ENCODE measurements around the gene ERN2. TPM values are rescaled to one million over a fixed set of nuclear protein-coding genes. Genes with fewer than 3 reads are reported as not detected.

The ERN2 gene
- total and polyA plus RNA-seq, 9 of the 15 experiments (the other 6 are each of a cell fraction or from before 2014, with no cell fraction given), result 0.07 to 1.5 (median 0.51) TPM; not detected in 3

DNA sequence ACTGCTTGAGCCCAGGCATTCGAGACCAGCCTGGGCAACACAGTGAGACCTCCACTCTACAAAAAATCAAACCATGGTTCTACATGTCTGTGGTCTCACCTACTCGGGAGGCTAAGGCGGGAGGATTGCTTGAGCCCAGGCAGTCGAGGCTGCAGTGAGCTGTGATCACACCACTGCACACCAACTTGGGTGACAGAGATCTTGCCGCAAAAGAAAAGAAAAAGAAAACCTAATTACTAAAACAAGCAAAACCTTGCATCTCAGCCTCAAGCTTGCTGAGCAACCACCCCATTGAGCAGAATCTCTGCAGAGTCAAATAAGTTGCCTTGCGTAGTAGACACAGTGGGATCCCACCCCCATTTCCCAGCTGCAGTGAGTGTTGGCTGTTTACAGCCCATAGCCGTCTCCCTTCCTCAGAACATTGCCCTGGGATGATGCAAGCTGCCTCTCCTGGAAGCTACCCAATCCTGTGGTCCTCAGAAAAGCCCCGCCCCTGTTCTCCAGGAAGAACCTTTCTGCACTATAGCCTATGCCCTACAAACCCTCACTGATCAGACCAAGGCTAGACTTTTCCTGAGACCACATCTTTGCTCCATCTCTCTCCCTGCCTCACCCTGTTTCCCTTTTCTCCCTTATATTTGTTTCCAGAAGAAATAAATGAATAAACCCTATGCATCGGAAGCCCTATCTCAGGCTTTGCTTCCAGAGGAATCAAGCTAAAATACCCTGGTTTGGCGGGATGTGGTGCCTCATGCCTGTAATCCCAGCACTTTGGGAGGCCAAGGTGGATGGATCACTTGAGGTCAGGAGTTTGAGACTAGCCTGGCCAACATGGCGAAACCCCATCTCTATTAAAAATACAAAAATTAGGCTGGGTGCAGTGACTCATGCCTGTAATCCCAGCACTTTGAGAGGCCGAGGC lies 16.7 kb upstream of the ERN2 start (continued):
- TF ChIP-seq STAT5B (CRISPR knock-in tag; IDR thresholded peaks at IDR 0.05) (no peak), ZNF449 (CRISPR knock-in tag; IDR thresholded peaks at IDR 0.05) (no peak), POLR2AphosphoS2 (IDR thresholded peaks at IDR 0.05; ENCODE audit: low read length) (no peak), ELF2 (CRISPR knock-in tag; IDR thresholded peaks at IDR 0.05) (no peak), ZNF347 (CRISPR knock-in tag; IDR thresholded peaks at IDR 0.05; ENCODE audit: low read depth) (no peak), ZNF311 (CRISPR knock-in tag; IDR thresholded peaks at IDR 0.05) (no peak), LEF1 (IDR thresholded peaks at IDR 0.05) (no peak), ATF1 (CRISPR knock-in tag; IDR thresholded peaks at IDR 0.05) (no peak), ATF1 (tag; IDR thresholded peaks at IDR 0.05) (peak; percentile 33; the same call in 1 of the 2 replicates), TRIM28 (IDR thresholded peaks at IDR 0.05) (peak; percentile 25; the same call in 1 of the 2 replicates), CXXC5 (CRISPR knock-in tag; IDR thresholded peaks at IDR 0.05) (0 out of 2 replicates have a peak, but pooled peaks have one; percentile 29), ARID1B (IDR thresholded peaks at IDR 0.05) (0 out of 2 replicates have a peak, but pooled peaks have one; percentile 10), SOX6 (IDR thresholded peaks at IDR 0.05) (0 out of 2 replicates have a peak, but pooled peaks have one; percentile 7), CTBP1 (IDR thresholded peaks at IDR 0.05; ENCODE audit: borderline replicate concordance) (0 out of 2 replicates have a peak, but pooled peaks have one; percentile 74), ZC3H8 (IDR thresholded peaks at IDR 0.05) (no peak), TCFL5 (CRISPR knock-in tag; conservative IDR thresholded peaks at IDR 0.05) (no peak), SMARCE1 (IDR thresholded peaks at IDR 0.05) (peak; percentile 25; the same call in 1 of the 2 replicates), ZEB2 (IDR thresholded peaks at IDR 0.05) (no peak), MAZ (CRISPR knock-in tag; conservative IDR thresholded peaks at IDR 0.05 in 1 of 2, IDR thresholded peaks at IDR 0.05 in 1 of 2) (peak; percentile 17 to 54; a peak in 1 of 4 replicates), JUND (IDR thresholded peaks at IDR 0.05; ENCODE audit: borderline replicate concordance, low read depth, low read length) (peak; percentile 87), JUND (tag; IDR thresholded peaks at IDR 0.05; ENCODE audit: borderline replicate concordance, low read depth, low read length) (peak; percentile 76; the same call in 2 of the 3 replicates), TFAP4 (CRISPR knock-in tag; IDR thresholded peaks at IDR 0.05; ENCODE audit: borderline replicate concordance) (0 out of 2 replicates have a peak, but pooled peaks have one; percentile 24)
- TF ChIP-seq, protein P1, sequence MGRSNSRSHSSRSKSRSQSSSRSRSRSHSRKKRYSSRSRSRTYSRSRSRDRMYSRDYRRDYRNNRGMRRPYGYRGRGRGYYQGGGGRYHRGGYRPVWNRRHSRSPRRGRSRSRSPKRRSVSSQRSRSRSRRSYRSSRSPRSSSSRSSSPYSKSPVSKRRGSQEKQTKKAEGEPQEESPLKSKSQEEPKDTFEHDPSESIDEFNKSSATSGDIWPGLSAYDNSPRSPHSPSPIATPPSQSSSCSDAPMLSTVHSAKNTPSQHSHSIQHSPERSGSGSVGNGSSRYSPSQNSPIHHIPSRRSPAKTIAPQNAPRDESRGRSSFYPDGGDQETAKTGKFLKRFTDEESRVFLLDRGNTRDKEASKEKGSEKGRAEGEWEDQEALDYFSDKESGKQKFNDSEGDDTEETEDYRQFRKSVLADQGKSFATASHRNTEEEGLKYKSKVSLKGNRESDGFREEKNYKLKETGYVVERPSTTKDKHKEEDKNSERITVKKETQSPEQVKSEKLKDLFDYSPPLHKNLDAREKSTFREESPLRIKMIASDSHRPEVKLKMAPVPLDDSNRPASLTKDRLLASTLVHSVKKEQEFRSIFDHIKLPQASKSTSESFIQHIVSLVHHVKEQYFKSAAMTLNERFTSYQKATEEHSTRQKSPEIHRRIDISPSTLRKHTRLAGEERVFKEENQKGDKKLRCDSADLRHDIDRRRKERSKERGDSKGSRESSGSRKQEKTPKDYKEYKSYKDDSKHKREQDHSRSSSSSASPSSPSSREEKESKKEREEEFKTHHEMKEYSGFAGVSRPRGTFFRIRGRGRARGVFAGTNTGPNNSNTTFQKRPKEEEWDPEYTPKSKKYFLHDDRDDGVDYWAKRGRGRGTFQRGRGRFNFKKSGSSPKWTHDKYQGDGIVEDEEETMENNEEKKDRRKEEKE (IDR thresholded peaks at IDR 0.05; ENCODE audit: borderline replicate concordance in 1 of 2, control insufficient read depth in 1 of 2, low read depth in 2 of 2, low read length in 1 of 2), result no peak
